Endothelial cell of umbilical vein (primary cell): ENCODE results near the gene PASK. TPM values are rescaled to one million over a fixed set of nuclear protein-coding genes. Genes with fewer than 3 reads are reported as not detected.
A peak's percentile ranks its signal among the peaks of the same experiment; 100 is the strongest.

Source experiments
- BruUV-seq: library from RNA; stranded (reverse); fragments of 400-500 nt; replicated peaks from 2 replicates; lab custom pipeline; 2021; lab: Mats Ljungman, UMichigan
- CTCF ChIA-PET: fragments of 300-600, 350-600 bp; sonication (Branson Sonifier 250); formaldehyde crosslinking; loops from one replicate; lab custom pipeline; 2021; ENCODE audit warnings: antibody characterized with exemption, inconsistent platforms; lab: Charles Lee
- POLR2A ChIA-PET: fragments of 300-600, 350-600 bp; sonication (Branson Sonifier 250); formaldehyde crosslinking; loops from one replicate; lab custom pipeline; 2021; ENCODE audit warnings: antibody characterized with exemption, inconsistent platforms; lab: Charles Lee
- DNase-seq: peaks from one replicate; pipeline ENCODE4 v3.0.0-alpha.2; 2011; ENCODE audit warnings: low read depth, low spot score
- FAIRE-seq: peaks from 2 replicates; lab custom pipeline; 2011; peaks lifted over from hg19 to GRCh38; lab: Jason Lieb, UNC
- H2AFZ ChIP-seq: 2 replicates; pipeline ENCODE4 v1.6.0; 2012; ENCODE audit warnings: low read depth, low read length, control low read depth, inconsistent platforms
- H3K27ac ChIP-seq: 2 replicates; pipeline ENCODE4 v1.5.1; 2011; ENCODE audit warnings: low read depth, mild to moderate bottlenecking, control low read depth, low read length, moderate library complexity; ENCODE audit not compliant: insufficient read depth
- H3K27me3 ChIP-seq, 2 experiments: 2 replicates each; pipeline versions ENCODE4 v1.6.0 to v1.6.1; 2011; ENCODE audit warnings: low read length in 2 of 2, mixed read lengths in 1 of 2; ENCODE audit not compliant: control insufficient read depth in 2 of 2, insufficient read depth in 2 of 2
- H3K36me3 ChIP-seq, 2 experiments: 2 replicates in 1 of 2; 3 replicates in 1 of 2; pipeline ENCODE4 v1.5.1; 2011; ENCODE audit warnings: low read length in 2 of 2, mild to moderate bottlenecking in 1 of 2, moderate library complexity in 1 of 2; ENCODE audit not compliant: control insufficient read depth in 2 of 2, insufficient read depth in 2 of 2; ENCODE audit errors: extremely low read depth in 1 of 2
- H3K4me1 ChIP-seq: 3 replicates; pipeline ENCODE4 v1.5.1; 2011; ENCODE audit warnings: mild to moderate bottlenecking, low read length; ENCODE audit not compliant: control insufficient read depth, insufficient read depth; ENCODE audit errors: extremely low read depth
- H3K4me2 ChIP-seq: 2 replicates; pipeline ENCODE4 v1.6.1; 2011; ENCODE audit warnings: low read length, control low read depth, mixed read lengths; ENCODE audit not compliant: insufficient read depth
- H3K4me3 ChIP-seq, 3 experiments: fragments of 200-600 bp in 1 of 3; sonication (generic), shearing (Covaris generic) in 1 of 3; replicated peaks in 1 of 3; 2 replicates each; pipeline ENCODE4 v1.5.1; 2011 to 2016; ENCODE audit warnings: control low read depth in 3 of 3, low read length in 3 of 3, mild to moderate bottlenecking in 2 of 3, inconsistent platforms in 1 of 3, low read depth in 1 of 3, moderate library complexity in 1 of 3; ENCODE audit not compliant: insufficient read depth in 1 of 3
- H3K79me2 ChIP-seq: 2 replicates; pipeline ENCODE4 v1.6.0; 2012; ENCODE audit warnings: low read length, inconsistent platforms; ENCODE audit not compliant: control insufficient read depth, insufficient read depth
- H3K9ac ChIP-seq: replicated peaks from 2 replicates; pipeline ENCODE3; 2011; ENCODE audit warnings: low read length, control low read depth; ENCODE audit not compliant: insufficient read depth; ENCODE audit errors: extremely low read depth
- H3K9me1 ChIP-seq: replicated peaks from 3 replicates; pipeline ENCODE4 v1.6.0; 2011; ENCODE audit warnings: mild to moderate bottlenecking, low read length; ENCODE audit not compliant: control insufficient read depth, insufficient read depth; ENCODE audit errors: extremely low read depth
- H3K9me3 ChIP-seq: replicated peaks from 2 replicates; pipeline ENCODE4 v1.5.1; 2012; ENCODE audit warnings: low read length, inconsistent platforms; ENCODE audit not compliant: control insufficient read depth, insufficient read depth
- H4K20me1 ChIP-seq: replicated peaks from 2 replicates; pipeline ENCODE3; 2011; ENCODE audit warnings: mild to moderate bottlenecking, low read length; ENCODE audit not compliant: control insufficient read depth, insufficient read depth; ENCODE audit errors: extremely low read depth
- EZH2 ChIP-seq: IDR thresholded peaks from 2 replicates; pipeline ENCODE4 v1.6.1; 2012; ENCODE audit warnings: borderline replicate concordance, low read depth, mild to moderate bottlenecking, moderate library complexity, low read length, inconsistent platforms; ENCODE audit not compliant: severe bottlenecking
- FOS ChIP-seq: IDR thresholded peaks from 2 replicates; pipeline ENCODE4 v1.6.1; 2011; ENCODE audit warnings: mild to moderate bottlenecking, low read length, moderate library complexity, borderline replicate concordance; ENCODE audit not compliant: insufficient read depth
- GATA2 ChIP-seq: IDR thresholded peaks from 2 replicates; pipeline ENCODE4 v1.7.0; 2011; ENCODE audit warnings: low read depth, mild to moderate bottlenecking, moderate library complexity, mixed read lengths, low read length; ENCODE audit not compliant: insufficient read length, insufficient read depth
- JUN ChIP-seq: IDR thresholded peaks from 2 replicates; pipeline ENCODE4 v1.6.1; 2011; ENCODE audit warnings: borderline replicate concordance, low read depth; ENCODE audit not compliant: insufficient read length, insufficient read depth
- MYC ChIP-seq: IDR thresholded peaks from one replicate; pipeline ENCODE4 v1.6.1; 2011; ENCODE audit warnings: mild to moderate bottlenecking, low read depth, low read length
- POLR2A ChIP-seq: IDR thresholded peaks from 2 replicates; pipeline ENCODE4 v1.6.1; 2012; ENCODE audit warnings: low read depth, mild to moderate bottlenecking, control low read depth, low read length
- POLR2AphosphoS5 ChIP-seq: IDR thresholded peaks from 2 replicates; pipeline ENCODE4 v1.6.1; 2012; ENCODE audit warnings: low read depth, mild to moderate bottlenecking, control low read depth, low read length, moderate library complexity; ENCODE audit not compliant: insufficient read depth
- dilution Hi-C: fragments of 300-500 bp; cut with MboI; formaldehyde crosslinking; loops from one replicate; pipeline ENCODE4 v1.15.0; 2019; ENCODE audit warnings: low sequenced_read_pairs; ENCODE audit not compliant: extremely low pct_ligation_motif_present
- intact Hi-C: fragments of 100-400 bp; cut with micrococcal nuclease; formaldehyde crosslinking; loops from one replicate; pipeline ENCODE4 v1.10.0; 2022
- polyA plus RNA-seq, 4 experiments: library from polyadenylated mRNA; depleted of rRNA in 3 of 4; stranded (reverse) in 3 of 4; unstranded in 1 of 4; fragments of >200 nt; gene quantifications; 2 replicates each; pipeline versions ENCODE4 v1.2.1 to v1.2.3, GENCODE V29; 2011 to 2012; ENCODE audit warnings: missing spikeins in 1 of 4
- total RNA-seq: library from RNA; stranded (reverse); gene quantifications from 2 replicates; pipeline ENCODE4 v1.2.3, GENCODE V29; 2021
- TF ChIP-seq, protein P1 (sequence below): IDR thresholded peaks from 2 replicates; pipeline ENCODE4 v1.6.1; 2011; ENCODE audit not compliant: insufficient read depth, insufficient read length
- TF ChIP-seq, protein P2 (sequence below), 2 donors: IDR thresholded peaks; 1 replicate in 1 of 2; 2 replicates in 1 of 2; pipeline ENCODE4 v1.5.1; 2011; ENCODE audit warnings: low read length in 2 of 2, mild to moderate bottlenecking in 2 of 2, moderate library complexity in 2 of 2, control low read depth in 1 of 2, inconsistent platforms in 1 of 2, low read depth in 1 of 2; ENCODE audit not compliant: insufficient read depth in 1 of 2; ENCODE audit errors: extremely low read depth in 1 of 2

The PASK gene
- total and polyA plus RNA-seq, 2 donors (not counting 3 experiments of a cell fraction or from before 2014, with no cell fraction given) = 5.7 to 17.3 TPM

DNA sequence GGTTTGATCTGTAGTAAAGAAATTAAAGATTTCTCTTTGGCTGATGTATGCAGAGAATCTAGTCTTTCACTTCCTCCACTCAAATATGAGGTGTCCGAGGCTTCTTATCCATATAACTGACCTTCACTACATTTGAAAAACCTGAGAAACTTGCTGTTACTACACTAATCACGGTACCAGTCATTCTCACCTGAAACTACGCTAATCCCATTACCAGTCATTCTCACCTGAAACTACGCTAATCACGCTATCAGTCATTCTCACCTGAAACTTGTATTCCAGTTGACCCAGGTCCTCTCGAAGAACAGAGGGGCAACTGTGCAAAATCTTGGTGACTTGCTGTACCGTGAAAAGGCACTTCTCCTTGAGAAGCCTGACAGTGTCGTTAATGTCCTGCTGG is 52.3 kb downstream of the PASK start:
- no peak overlapping the region for H3K4me3 ChIP-seq

DNA sequence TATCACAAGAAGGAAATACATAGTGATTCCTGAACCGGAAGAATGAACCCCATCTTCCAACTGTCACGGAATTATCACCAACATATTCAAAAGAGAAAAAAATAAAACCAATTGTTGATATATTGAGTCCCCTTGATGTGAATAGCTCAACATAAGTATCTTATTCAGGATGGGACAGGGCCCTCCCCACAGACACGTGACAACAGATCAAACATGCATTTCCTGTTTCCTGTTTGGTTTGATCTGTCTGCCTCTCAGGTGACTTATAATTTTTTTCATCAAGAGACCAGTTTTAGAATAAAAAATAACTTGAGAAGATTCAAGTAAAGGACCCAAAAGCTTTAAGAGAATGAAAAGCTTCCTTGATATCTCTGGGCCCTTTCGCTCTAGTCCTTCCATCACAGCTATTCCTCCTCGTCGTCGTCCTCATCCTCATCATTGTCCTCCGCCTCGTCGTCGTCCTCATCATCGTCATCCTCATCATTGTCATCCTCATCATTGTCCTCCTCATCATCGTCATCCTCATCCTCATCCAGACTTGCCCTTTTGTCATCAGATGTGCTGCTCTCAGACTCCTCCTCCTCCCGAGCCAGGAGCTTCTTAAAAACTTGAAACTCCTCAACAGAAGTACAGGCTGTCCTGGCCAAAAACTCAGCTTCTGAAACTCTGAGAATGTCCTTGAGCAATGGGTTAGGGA is 53.5 kb downstream of the PASK start:
- no TSS peak for BruUV-seq
- CTCF ChIA-PET = interaction anchor here (1.0 to 1.2 kb wide), 2 partner anchors 17 to 112 kb away, joined by 4 to 5 read pairs; no protein-coding TSS in a partner anchor
- Histone ChIP-seq H3K27ac (no peak overlapping the region), H3K36me3 (peaks cover 9% of the 10 kb centered on the region in 2 experiments), H2AFZ (no peak overlapping the region), H3K4me3 (no peak overlapping the region), H3K27me3 (no peaks in the 10 kb centered on the region), H3K9ac (no peak overlapping the region), H4K20me1 (no peaks in the 10 kb centered on the region), H3K4me2 (no peak overlapping the region), H3K9me1 (no peaks in the 10 kb centered on the region), H3K79me2 (peaks cover 13% of the 10 kb centered on the region), H3K9me3 (no peaks in the 10 kb centered on the region), H3K4me1 (no peaks in the 10 kb centered on the region)
- intact Hi-C loops = no loop called here
- dilution Hi-C loops = no loop called here
- POLR2A ChIA-PET = interaction anchor here (0.6 kb wide), 1 partner anchor 10 kb away, joined by 6 read pairs; no protein-coding TSS in a partner anchor
- DNase-seq (no peak), FAIRE-seq (peak; percentile 4)
- TF ChIP-seq JUN = no peak
- TF ChIP-seq POLR2AphosphoS5 = no peak
- TF ChIP-seq POLR2A = no peak
- no peak for TF ChIP-seq GATA2
- TF ChIP-seq, protein P1, sequence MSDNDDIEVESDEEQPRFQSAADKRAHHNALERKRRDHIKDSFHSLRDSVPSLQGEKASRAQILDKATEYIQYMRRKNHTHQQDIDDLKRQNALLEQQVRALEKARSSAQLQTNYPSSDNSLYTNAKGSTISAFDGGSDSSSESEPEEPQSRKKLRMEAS = no peak
- no peak for TF ChIP-seq EZH2
- TF ChIP-seq, protein P2, sequence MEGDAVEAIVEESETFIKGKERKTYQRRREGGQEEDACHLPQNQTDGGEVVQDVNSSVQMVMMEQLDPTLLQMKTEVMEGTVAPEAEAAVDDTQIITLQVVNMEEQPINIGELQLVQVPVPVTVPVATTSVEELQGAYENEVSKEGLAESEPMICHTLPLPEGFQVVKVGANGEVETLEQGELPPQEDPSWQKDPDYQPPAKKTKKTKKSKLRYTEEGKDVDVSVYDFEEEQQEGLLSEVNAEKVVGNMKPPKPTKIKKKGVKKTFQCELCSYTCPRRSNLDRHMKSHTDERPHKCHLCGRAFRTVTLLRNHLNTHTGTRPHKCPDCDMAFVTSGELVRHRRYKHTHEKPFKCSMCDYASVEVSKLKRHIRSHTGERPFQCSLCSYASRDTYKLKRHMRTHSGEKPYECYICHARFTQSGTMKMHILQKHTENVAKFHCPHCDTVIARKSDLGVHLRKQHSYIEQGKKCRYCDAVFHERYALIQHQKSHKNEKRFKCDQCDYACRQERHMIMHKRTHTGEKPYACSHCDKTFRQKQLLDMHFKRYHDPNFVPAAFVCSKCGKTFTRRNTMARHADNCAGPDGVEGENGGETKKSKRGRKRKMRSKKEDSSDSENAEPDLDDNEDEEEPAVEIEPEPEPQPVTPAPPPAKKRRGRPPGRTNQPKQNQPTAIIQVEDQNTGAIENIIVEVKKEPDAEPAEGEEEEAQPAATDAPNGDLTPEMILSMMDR (IDR thresholded peaks at IDR 0.05; ENCODE audit: extremely low read depth in 1 of 2, insufficient read depth in 1 of 2, low read depth in 1 of 2, low read length in 2 of 2) = no peak
- no peak for TF ChIP-seq FOS
- no peak for TF ChIP-seq MYC

More for the DNA sequence above, 52.3 kb downstream of the PASK start:
- no peaks in the 10 kb centered on the region for H3K27me3 ChIP-seq
- CTCF ChIA-PET = no interaction called here
- H3K4me2 ChIP-seq = no peak overlapping the region
- DNase-seq (no peak), FAIRE-seq (no peak)
- H3K9me1 ChIP-seq = no peaks in the 10 kb centered on the region
- H3K9me3 ChIP-seq = no peaks in the 10 kb centered on the region
- no peak overlapping the region for H3K27ac ChIP-seq
- dilution Hi-C loops (no loop called here), intact Hi-C loops (no loop called here)
- H3K79me2 ChIP-seq = peaks cover 22% of the 10 kb centered on the region
- BruUV-seq = no TSS peak
- peaks cover 9% of the 10 kb centered on the region in 2 experiments for H3K36me3 ChIP-seq
- no peaks in the 10 kb centered on the region for H4K20me1 ChIP-seq
- TF ChIP-seq POLR2AphosphoS5 = no peak
- no peak for TF ChIP-seq POLR2A
- no peak for TF ChIP-seq JUN
- TF ChIP-seq, protein P1 = no peak
- no peak for TF ChIP-seq GATA2
- no peak for TF ChIP-seq MYC
- no peak for TF ChIP-seq EZH2
- POLR2A ChIA-PET = no interaction called here
- H2AFZ ChIP-seq = no peak overlapping the region
- H3K9ac ChIP-seq = no peak overlapping the region
- peaks cover 7% of the 10 kb centered on the region for H3K4me1 ChIP-seq
